Mesenteric fat pad (tissue), 1 donor: Measurements from ENCODE around the gene ARID4B. TPM values are rescaled to one million over a fixed set of nuclear protein-coding genes. Genes with fewer than 3 reads are reported as not detected.
"Not testable (repeated sequence)": the region's sequence is repeated elsewhere in the genome, so short reads cannot be mapped to it uniquely, and the experiment has no call there.

Experiments
- DNase-seq: peaks from one replicate; pipeline ENCODE4 v3.0.0-alpha.2; 2020; ENCODE audit warnings: low spot score
- total RNA-seq: library from RNA; stranded (reverse); fragmentation: NEBNext Ultra II Directional; extraction: Animal tissue kit (Norgen Biotek cat#: 25700); gene quantifications from one replicate; pipeline ENCODE4 v1.2.1, GENCODE V29; 2021
- donor health status: DM: yes; HTN: yes; CAD: no.

Gene ARID4B
- total RNA-seq, 1 donor from 2014 or later, result 25.2 TPM

GRCh38 chr1:235270625-235271024 lies 57.4 kb downstream of the ARID4B start:
- no peak for DNase-seq

- DNase-seq, result not testable (repeated sequence)
Measured at GRCh38 chr1:235269990-235270389, 58.0 kb downstream of the ARID4B start.

- no peak for DNase-seq
Measured at GRCh38 chr1:235268379-235269125, 59.4 kb downstream of the ARID4B start.

- no peak for DNase-seq
Measured at GRCh38 chr1:235266967-235267366, 61.0 kb downstream of the ARID4B start.

- no peak for DNase-seq
Measured at GRCh38 chr1:235266325-235266724, 61.7 kb downstream of the ARID4B start.

- no peak for DNase-seq
Measured at GRCh38 chr1:235265900-235266299, 62.1 kb downstream of the ARID4B start.

GRCh38 chr1:235264327-235264726 lies 63.7 kb downstream of the ARID4B start:
- no peak for DNase-seq

- no peak for DNase-seq
Measured at GRCh38 chr1:235262539-235262938, 65.4 kb downstream of the ARID4B start.

- no peak for DNase-seq
Measured at GRCh38 chr1:235261243-235261642, 66.7 kb downstream of the ARID4B start.

GRCh38 chr1:235259133-235259778 lies 68.7 kb downstream of the ARID4B start:
- DNase-seq, result no peak

- DNase-seq, result not testable (repeated sequence)
Measured at GRCh38 chr1:235258068-235258467, 69.9 kb downstream of the ARID4B start.

- DNase-seq, result no peak
Measured at GRCh38 chr1:235254721-235255120, 73.3 kb downstream of the ARID4B start.

- DNase-seq, result no peak
Measured at GRCh38 chr1:235253219-235253962, 74.6 kb downstream of the ARID4B start.

GRCh38 chr1:235250430-235250829 lies 77.5 kb downstream of the ARID4B start:
- DNase-seq, result no peak

GRCh38 chr1:235246022-235246948 lies 81.7 kb downstream of the ARID4B start:
- no peak for DNase-seq

- DNase-seq, result no peak
Measured at GRCh38 chr1:235244974-235245592, 82.9 kb downstream of the ARID4B start.

GRCh38 chr1:235240960-235241359 lies 87.0 kb downstream of the ARID4B start:
- no peak for DNase-seq

GRCh38 chr1:235239851-235240250 lies 88.1 kb downstream of the ARID4B start:
- no peak for DNase-seq

- DNase-seq, result no peak
Measured at GRCh38 chr1:235238558-235238957, 89.4 kb downstream of the ARID4B start.

- no peak for DNase-seq
Measured at GRCh38 chr1:235236128-235236527, 91.9 kb downstream of the ARID4B start.

GRCh38 chr1:235229868-235230267 lies 98.1 kb downstream of the ARID4B start:
- DNase-seq, result no peak
